ENCODE results near the gene ATP1A1. TPM values are rescaled to one million over a fixed set of nuclear protein-coding genes. Genes with fewer than 3 reads are reported as not detected.

The ATP1A1 gene
- total RNA-seq, 1 donor from 2014 or later: 219 TPM

DNA sequence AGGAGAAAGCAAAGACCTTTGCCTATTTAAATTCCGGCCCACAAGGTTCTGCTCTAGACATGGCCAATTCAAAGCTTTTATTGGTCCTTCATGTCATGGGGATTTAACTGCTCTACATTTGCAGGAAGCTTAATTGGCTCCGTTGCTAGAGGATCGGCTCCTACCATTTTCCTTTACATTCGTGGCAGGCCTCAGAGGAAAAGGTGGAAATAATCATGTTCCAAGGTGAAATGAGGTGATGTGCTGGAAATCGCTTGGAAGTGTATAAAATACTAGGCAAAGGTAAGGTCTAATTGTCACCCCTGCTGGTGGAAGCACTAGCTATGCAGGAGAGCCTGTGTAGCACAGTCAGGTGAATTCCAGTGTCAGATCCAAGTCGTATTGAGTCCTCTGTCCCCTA, 55.5 kb downstream of the ATP1A1 start:
- DNase-seq (ENCODE audit: low spot score in 2 of 2, unreplicated experiment in 2 of 2): no peak
- Mint-ChIP-seq H3K27ac (no peak overlapping the region), H3K36me3 (no peaks in the 10 kb centered on the region), H3K4me1 (peaks cover 1% of the 10 kb centered on the region), H3K9me3 (no peaks in the 10 kb centered on the region), H3K27me3 (ENCODE audit: low read depth) (no peaks in the 10 kb centered on the region), H3K4me3 (no peak overlapping the region)
- TF ChIP-seq, protein P1, sequence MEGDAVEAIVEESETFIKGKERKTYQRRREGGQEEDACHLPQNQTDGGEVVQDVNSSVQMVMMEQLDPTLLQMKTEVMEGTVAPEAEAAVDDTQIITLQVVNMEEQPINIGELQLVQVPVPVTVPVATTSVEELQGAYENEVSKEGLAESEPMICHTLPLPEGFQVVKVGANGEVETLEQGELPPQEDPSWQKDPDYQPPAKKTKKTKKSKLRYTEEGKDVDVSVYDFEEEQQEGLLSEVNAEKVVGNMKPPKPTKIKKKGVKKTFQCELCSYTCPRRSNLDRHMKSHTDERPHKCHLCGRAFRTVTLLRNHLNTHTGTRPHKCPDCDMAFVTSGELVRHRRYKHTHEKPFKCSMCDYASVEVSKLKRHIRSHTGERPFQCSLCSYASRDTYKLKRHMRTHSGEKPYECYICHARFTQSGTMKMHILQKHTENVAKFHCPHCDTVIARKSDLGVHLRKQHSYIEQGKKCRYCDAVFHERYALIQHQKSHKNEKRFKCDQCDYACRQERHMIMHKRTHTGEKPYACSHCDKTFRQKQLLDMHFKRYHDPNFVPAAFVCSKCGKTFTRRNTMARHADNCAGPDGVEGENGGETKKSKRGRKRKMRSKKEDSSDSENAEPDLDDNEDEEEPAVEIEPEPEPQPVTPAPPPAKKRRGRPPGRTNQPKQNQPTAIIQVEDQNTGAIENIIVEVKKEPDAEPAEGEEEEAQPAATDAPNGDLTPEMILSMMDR (IDR thresholded peaks at IDR 0.05; ENCODE audit: unreplicated experiment): no peak

DNA sequence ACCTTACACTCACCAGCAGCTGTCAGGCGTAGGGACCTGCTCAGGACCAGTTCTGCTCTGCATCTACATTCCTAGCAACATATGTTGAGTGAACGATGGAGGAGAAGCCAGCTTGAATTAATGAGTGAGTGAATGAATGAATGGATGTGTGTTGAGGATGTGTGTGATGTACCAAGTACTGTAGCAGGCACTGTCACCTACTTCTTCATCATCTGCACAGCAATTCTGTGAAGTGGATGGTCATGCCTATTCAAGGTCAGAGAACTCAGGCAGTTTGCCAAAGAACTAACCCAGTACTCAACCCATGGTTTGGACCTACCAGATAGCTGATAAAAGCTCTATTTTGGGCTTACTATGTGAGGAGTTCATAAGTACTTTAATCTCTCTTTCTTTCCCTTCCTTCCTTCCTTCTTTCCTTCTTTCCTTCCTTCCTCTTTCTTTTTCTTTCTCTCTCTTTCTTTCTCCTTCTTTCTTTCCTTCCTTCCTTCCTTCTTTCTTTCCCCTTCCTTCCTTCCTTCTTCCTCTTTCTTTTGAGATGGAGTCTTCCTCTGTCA, 56.9 kb downstream of the ATP1A1 start:
- DNase-seq (ENCODE audit: low spot score in 2 of 2, unreplicated experiment in 2 of 2): no peak
- Mint-ChIP-seq H3K27me3 (ENCODE audit: low read depth) (no peaks in the 10 kb centered on the region), H3K27ac (no peak overlapping the region), H3K4me1 (peaks cover 1% of the 10 kb centered on the region), H3K36me3 (no peaks in the 10 kb centered on the region), H3K9me3 (peaks cover 4% of the 10 kb centered on the region), H3K4me3 (no peak overlapping the region)
- TF ChIP-seq, protein P1 (IDR thresholded peaks at IDR 0.05; ENCODE audit: unreplicated experiment): no peak

DNA sequence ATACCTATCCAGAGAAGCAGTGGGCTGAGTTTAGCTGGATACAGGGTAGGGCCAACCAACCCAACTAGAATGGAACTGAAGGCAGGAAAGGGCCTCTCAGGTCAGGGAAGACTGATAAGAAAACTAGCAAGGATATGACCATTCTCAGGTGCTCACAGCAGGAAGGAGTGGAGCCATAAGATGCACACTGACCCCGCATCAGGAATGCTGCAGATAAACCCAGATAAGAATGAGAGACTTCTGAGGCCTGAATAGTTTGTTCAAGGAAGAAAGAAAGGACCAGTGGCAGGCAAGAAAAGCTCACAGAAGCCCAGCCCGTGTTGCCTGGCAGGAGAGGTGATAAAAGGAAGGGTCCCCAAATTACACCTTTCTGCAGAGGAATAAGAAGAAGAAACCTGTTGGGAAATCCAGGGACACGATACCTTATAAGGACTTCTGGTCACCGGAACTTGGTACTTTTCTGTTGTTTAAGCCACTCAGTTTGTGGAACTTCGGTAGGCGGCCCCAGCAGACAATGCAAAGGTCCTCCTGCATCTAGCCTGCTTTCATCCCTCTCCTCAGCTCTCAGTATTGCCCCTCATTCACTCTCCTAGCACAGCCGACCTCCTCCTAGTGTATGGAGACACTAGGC, 58.9 kb downstream of the ATP1A1 start:
- H3K27ac Mint-ChIP-seq: no peak overlapping the region
- DNase-seq (ENCODE audit: low spot score in 2 of 2, unreplicated experiment in 2 of 2): no peak
- H3K4me3 Mint-ChIP-seq: no peak overlapping the region
- H3K4me1 Mint-ChIP-seq: peaks cover 1% of the 10 kb centered on the region
- TF ChIP-seq, protein P1 (IDR thresholded peaks at IDR 0.05; ENCODE audit: unreplicated experiment): no peak
- H3K27me3 Mint-ChIP-seq (ENCODE audit: low read depth): no peaks in the 10 kb centered on the region
- H3K36me3 Mint-ChIP-seq: no peaks in the 10 kb centered on the region
- peaks cover 13% of the 10 kb centered on the region for H3K9me3 Mint-ChIP-seq

DNA sequence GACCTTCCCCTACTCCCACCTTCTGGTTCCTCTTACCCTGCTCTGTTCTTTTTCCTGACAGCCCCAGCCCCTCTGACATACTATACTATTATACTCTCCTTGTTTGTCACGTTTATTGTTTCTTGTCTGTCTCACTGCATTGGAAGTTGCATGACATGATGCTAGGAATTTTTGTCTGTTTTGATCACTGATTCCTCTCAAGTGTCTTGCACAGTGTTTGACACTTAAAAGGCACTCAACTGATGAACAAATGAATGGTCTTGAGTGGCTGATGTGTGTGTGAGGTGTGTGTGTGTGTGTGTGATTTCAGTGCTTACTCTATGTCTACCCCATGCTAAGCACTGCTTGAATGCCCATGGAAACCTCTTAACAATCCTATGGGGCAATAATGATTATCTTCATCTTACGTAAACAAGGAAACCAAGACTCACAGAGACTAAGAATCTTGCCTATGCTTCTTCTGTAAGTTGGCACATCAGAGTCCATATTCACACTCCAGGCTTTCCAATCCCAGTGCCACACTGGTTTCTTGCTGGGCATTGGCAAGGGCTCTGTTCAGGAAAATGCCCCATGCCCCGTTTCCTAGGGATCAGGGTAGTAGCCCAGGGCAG, 59.7 kb downstream of the ATP1A1 start:
- TF ChIP-seq, protein P1 (IDR thresholded peaks at IDR 0.05; ENCODE audit: unreplicated experiment): no peak
- no peak overlapping the region for H3K4me3 Mint-ChIP-seq
- H3K27ac Mint-ChIP-seq: no peak overlapping the region
- DNase-seq (ENCODE audit: low spot score in 2 of 2, unreplicated experiment in 2 of 2): no peak
- H3K4me1 Mint-ChIP-seq: peaks cover 1% of the 10 kb centered on the region
- H3K36me3 Mint-ChIP-seq: no peaks in the 10 kb centered on the region
- H3K27me3 Mint-ChIP-seq (ENCODE audit: low read depth): no peaks in the 10 kb centered on the region
- H3K9me3 Mint-ChIP-seq: peaks cover 13% of the 10 kb centered on the region

DNA sequence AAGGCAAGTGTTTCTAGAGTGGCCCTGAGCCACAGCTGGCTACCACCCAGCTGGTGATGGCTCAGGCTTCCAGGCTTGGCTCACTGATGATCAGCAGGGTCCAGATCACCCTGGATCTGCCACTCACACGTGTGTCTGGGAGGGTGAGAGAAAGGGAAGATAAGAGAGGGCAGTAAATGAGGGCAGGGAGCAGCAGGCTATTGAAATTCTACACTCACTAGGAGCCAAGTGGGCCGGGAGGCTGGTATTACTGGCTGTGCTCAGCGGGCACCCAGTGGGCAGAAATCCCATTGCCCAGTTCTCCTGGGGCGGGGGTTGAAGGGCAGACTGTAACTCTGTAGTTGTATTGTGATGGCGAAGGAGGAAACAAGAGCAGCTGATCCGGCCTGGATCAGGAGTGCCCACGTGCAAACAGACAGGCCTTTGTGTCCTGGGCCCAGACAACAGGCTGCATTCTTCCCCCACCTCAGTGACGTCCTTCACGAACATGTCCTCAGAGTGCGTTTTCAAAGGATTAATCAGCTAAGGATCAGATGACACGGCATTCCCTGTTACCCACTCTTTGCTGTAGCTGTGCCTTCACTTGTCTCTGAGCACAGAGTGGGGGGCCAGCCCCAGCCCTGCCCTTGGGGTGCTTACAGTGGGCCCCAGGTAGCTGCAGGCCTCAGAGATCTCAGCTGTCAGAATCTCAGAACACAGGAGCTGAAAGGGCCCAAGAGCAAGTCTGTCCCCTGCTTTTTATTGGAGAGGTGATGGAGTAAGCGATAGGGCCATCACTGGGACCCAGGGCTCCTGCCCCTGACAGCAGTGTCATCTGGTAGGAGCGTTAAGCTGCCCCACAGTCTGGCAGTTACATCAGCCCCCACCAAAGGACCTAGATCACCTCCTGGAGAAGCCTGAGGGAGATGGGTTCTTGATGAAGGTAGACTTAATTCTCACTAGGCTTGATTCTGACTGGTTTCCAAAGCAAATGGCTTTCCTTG, 60.5 kb downstream of the ATP1A1 start:
- Mint-ChIP-seq H3K36me3 (no peaks in the 10 kb centered on the region), H3K27me3 (ENCODE audit: low read depth) (no peaks in the 10 kb centered on the region), H3K9me3 (peaks cover 13% of the 10 kb centered on the region), H3K27ac (no peak overlapping the region), H3K4me1 (peaks cover 1% of the 10 kb centered on the region), H3K4me3 (no peak overlapping the region)
- TF ChIP-seq, protein P1 (IDR thresholded peaks at IDR 0.05; ENCODE audit: unreplicated experiment): no peak
- no peak for DNase-seq (ENCODE audit: low spot score in 2 of 2, unreplicated experiment in 2 of 2)

Measured in mesothelial cell of epicardium (in vitro differentiated cells).